SHP77 treated with DMSO at 0.1 percent for 48 hours (cell line): ENCODE results near the gene KLHL26.

Experiments used
- DNase-seq: peaks from one replicate; lab custom pipeline; 2025; lab: John Stamatoyannopoulos, UW

Gene KLHL26

DNA sequence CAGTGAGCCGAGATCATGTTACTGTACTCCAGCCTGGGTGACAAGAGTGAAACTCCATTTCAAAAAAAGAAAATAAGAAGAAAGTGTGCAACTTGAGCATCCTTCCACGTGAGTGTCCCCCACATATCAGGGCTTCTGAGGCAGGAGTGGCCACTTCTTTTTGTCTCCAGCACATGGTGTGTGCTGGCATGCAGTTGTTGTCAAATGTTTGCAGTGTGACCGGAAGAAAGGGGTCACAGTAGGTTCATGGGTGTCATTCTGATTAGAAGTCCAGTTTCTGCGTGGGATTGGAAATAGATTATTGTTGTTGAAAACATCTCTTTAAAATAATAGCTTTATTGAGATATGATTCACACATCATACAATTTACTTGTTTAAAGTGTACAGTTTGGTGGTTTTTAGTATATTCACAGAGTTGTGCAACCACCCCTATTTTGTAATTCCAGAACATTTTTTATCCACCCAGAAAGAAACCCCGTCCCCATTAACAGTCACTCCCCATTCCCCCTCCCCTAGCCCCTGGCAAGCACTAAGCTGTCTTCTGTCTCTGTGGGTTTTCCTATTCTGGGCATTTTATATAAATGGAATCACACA, 48.9 kb downstream of the KLHL26 start:
- DNase-seq = no peak

GRCh38 chr19:18687740-18688465, 51.1 kb downstream of the KLHL26 start:
- DNase-seq = no peak

DNA sequence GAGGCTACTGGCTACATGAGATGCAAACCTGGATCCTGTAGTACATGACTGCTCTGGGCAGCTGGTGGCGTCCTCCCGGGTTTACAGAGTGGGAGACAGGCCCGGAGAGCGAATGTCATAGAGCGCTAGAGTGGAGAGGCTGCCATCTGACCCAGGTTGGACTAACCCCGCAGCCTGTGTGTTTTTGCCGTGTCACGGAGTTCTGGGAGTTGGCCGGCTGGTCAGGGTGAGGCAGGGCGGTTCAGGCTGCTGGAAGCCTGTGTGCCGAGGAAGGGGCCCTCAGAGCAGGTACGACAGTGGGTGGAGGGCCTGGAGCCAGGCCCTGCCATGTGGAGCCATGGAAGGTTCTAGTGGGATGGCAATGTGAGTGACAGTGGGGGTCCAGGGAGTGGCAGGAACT, 59.2 kb downstream of the KLHL26 start:
- DNase-seq = no peak

GRCh38 chr19:18697680-18698079, 60.9 kb downstream of the KLHL26 start:
- peak; percentile 41 for DNase-seq

DNA sequence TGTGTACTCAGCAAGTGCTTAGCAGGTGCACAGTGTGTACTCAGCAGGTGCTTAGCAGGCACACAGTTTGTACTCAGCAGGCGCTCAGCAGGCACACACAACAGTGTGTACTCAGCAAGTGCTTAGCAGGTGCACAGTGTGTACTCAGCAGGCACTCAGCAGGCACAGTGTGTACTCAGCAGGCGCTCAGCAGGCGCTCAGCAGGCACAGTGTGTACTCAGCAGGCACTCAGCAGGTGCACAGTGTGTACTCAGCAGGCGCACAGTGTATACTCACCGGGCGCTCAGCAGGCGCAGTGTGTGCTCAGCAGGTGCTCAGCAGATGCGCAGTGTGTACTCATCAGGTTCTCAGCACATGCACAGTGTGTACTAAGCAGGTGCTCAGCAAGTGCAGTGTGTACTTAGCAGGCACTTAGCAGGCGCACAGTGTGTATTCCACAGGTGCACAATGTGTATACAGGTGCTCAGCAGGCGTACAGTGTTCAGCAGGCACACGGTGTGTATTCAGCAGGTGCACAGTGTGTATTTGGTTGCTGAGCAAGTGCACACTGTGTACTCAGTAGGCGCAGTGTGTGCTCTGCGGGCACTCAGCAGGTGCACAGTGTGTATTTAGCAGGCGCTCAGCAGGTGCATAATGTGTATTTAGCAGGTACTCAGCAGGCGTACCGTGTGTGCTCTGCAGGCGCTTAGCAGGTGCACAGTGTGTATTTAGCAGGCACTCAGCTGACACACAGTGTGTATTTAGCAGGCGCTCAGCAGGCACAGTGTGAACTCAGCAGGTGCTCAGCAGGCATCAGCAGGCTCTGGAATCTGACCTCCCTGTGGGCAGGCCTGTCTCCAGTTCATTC, 61.7 kb downstream of the KLHL26 start:
- no peak for DNase-seq

DNA sequence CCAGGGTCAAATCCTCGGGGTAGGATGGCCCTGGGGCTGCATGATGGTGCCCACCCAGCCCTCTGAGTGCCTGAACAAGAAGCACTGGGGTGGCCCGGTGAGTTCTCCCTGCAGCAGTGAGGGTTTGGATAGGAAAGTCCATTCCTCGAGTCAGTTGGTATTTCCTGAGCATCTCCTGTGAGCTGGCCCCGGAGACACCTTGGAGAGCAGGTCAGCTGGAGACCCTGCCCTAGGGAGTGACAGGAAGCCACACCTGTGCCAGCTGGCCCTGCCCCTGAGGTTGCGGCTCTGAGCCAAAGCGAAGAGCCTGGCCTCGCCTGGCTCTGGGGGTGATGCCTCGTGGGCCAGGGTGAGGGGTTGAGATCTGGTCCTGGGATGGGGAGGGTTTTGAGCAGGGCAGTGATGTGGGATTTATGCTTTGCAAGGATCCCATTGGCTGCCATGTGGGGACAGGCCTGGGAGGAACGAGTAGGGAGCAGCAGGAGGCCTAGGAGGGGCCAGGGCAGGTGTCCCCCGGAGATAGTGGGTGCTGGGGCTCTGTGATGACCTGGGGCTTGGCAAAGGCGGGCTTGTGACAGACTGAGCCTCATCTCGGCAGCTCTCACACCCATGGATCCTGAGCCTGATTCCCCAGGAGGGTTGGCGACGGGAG, 62.7 kb downstream of the KLHL26 start:
- DNase-seq = no peak

DNA sequence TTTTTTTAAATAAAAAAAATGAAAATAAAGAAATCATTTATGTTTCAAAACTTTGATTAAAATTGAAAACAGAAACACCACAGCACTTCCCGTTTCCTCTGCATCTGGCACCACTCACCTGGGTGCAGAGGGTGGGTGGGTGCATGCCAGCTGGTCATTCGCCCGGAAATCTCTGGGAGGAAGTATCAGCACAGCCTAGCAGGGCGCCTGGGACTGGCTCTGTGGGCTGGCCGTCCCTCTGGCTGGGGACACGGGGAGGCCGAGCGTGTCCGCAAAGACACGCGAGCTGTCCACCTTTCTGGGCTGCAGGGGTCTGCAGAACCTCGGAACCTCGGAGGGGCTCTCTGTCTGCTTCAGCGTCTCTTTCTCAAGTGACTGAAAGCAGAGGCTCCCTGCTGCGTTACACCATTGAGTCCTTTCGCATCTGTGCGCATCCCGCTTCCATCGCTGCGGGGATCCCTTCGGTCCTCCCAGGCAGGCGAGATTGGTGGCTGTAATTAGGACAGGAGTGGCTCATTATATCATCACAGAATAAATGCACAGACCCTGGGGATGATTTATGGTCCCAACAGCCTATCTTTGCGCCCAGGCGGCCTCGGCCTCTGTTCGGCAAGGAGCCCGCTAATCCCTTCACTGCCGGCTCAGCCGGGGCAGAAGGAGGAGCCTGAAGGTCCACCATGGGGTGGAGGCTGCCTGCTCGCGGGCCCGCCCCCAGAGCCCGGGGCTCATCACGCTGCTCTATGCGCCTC, 63.8 kb downstream of the KLHL26 start:
- DNase-seq = no peak

DNA sequence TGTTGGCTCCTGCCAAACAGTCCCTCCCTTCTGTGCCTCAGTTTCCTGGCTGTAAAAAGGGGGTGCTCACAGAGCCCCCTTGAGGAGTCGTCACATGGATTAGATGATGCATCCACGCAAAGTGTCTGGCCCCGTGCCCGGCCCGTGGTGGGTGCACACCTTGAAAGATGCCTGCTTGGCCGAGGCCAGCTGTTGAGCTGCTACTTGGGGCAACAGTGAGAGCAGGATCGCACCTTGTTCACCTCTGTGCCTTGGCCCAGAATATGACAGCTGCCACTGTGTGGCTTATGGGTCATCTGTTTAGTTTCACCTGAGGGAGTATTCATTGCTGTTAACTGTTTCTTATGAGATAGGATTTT, 64.4 kb downstream of the KLHL26 start:
- no peak for DNase-seq

GRCh38 chr19:18704054-18704453, 67.2 kb downstream of the KLHL26 start:
- DNase-seq = no peak

GRCh38 chr19:18704971-18705370, 68.1 kb downstream of the KLHL26 start:
- no peak for DNase-seq

DNA sequence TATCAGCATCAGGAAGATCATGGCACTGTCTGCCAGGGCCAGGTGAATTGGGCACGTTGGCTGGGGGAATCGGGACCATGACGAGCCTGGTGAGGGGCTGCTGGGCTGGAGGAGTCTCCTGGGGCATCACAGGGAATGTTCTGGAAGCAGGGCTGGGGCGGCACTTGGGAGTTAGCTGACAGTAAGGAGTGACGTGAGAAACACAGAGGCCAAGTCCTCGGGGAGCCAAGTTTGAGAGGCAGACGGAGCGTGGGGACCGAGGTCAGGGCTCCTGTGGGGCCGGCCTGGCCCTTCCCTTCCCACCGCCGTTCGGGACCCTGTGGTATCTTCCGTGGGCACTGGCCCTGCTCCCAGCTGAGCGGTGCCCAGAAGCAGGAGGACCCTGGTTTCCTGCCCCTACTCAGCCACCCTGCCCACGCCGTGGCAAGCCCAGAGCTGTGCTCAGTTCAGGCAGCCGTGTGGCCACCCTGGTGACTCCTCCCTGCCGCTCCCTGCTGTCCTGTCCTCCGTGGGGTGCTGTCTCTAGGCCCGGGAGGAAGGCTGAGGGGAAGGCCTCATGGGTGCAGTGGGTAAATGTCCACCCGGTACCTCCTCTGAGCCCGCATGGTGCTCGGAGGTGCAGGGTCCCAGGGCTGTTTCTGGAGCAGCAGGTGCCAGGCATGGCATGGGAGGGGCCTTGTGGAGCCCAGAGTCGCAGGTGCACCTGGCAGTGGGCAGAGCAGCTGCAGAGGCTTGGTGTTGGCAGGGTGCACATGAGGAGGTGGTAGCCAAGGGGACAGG, 71.8 kb downstream of the KLHL26 start:
- no peak for DNase-seq

- DNase-seq = no peak
Observed at GRCh38 chr19:18709546-18709945, 72.7 kb downstream of the KLHL26 start.

GRCh38 chr19:18710186-18710585, 73.4 kb downstream of the KLHL26 start:
- DNase-seq = no peak

DNA sequence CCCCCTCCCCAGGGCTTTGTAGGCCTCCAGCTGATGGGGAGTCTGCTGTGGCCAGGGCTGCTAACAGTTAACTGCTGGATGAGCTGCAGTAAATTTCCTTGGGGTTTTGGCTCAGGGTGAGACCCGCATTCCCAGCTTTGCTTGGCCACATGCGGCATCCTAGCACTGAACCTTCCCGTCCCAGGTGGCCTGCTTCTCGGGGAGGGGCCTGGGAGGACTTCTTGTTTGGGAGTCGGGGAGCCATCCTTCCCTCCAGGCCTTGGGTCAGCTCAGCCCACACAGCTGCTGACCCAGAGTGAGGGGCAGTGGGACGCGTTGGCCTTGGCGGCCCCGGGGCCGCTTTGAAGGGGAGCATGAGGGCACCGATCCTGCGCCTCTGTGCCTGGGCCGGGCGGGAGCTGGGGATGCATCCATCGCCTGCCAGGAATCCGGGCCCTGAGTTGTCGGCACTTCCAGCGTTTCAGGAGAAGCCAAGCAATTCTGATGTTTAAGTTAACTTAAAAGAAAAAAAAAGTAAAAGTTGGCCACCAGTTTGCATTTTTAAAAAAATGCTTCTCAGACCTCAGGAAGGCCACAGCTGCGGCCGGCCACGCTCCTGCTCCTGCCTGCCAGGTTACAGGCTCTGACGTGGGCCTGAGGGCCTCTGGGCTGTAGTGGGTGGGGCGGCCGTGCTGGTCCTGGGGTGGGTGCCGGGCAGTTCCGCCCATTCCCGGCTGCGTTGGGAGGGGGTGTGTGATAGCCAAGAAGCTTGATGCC, 74.3 kb downstream of the KLHL26 start:
- no peak for DNase-seq

- DNase-seq = no peak
Observed at GRCh38 chr19:18711893-18712292, 75.1 kb downstream of the KLHL26 start.

- DNase-seq = no peak
Observed at GRCh38 chr19:18712981-18713380, 76.2 kb downstream of the KLHL26 start.

- no peak for DNase-seq
Observed at GRCh38 chr19:18713550-18714117, 76.8 kb downstream of the KLHL26 start.

GRCh38 chr19:18715416-18715815, 78.6 kb downstream of the KLHL26 start:
- DNase-seq = no peak

DNA sequence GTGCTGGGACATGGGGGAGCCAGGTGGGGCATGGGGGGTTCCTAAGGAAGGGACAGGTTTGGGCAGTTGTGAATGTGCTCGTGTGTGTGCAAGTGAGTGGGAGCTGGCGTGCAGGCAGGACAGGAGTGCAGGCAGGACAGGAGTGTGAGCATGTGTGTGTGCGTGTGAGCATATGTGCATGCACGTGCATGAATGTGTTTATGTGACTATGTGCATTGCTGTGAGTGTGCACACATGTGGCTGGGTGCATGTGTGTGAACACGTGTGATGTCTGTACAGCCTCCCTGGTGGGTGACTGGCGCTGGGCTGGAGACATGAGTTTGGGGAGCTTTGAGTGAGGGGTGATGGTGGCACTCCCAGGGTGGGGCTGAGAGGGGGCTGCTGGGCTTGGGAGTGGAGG, 80.0 kb downstream of the KLHL26 start:
- no peak for DNase-seq

DNA sequence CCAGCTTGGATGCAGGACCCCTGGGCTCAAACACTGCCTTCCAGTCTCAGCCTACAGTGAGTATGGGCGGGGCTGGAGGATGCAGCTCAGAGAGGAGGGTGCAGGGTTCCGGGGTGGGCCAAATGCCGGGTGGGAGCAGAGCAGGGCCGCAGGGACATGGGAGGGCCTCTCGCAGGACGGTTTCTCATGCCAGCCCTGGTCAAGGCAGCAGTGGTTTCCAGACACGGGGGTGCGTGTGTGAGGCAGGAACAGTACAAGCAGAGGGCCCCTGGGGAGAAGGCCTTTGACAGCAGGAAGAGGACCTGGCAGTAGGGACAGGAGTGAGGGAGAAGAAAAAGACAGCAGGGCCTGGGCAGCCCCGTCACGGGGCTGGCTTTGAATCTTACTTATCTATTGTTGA, 80.8 kb downstream of the KLHL26 start:
- DNase-seq = no peak
